GM18507 (cell line): ENCODE results near the gene FAM90A1.
"Not testable (repeated sequence)": the region's sequence is repeated elsewhere in the genome, so short reads cannot be mapped to it uniquely, and the experiment has no call there.

Experiments used
- DNase-seq: peaks from one replicate; pipeline ENCODE4 v3.0.0; 2011; ENCODE audit warnings: low read depth; ENCODE audit not compliant: insufficient read length; ENCODE audit errors: extremely low spot score
- FAIRE-seq: peaks from 2 replicates; lab custom pipeline; 2011; peaks lifted over from hg19 to GRCh38; lab: Jason Lieb, UNC

Gene FAM90A1

GRCh38 chr12:8226992-8227731 is at the start of gene FAM90A1:
Gene FAM90A1 (minus strand): TSS chr12:8227618. CDS start chr12:8224832, 2,786 bp downstream.
- FAIRE-seq, DNase-seq: not testable (repeated sequence)

GRCh38 chr12:8276397-8276796 is 49.0 kb upstream of the FAM90A1 start:
- FAIRE-seq, DNase-seq: not testable (repeated sequence)

GRCh38 chr12:8266706-8267105 is 39.3 kb upstream of the FAM90A1 start:
- DNase-seq, result not testable (repeated sequence)

GRCh38 chr12:8264236-8264635 is 36.8 kb upstream of the FAM90A1 start:
- FAIRE-seq, DNase-seq: not testable (repeated sequence)

More at GRCh38 chr12:8266706-8267105, 39.3 kb upstream of the FAM90A1 start:
- not testable (repeated sequence) for FAIRE-seq

- not testable (repeated sequence) for FAIRE-seq, DNase-seq
These were observed 33.7 kb upstream of the FAM90A1 start for GRCh38 chr12:8261111-8261554.

GRCh38 chr12:8256356-8256755 is 28.9 kb upstream of the FAM90A1 start:
- FAIRE-seq, DNase-seq: not testable (repeated sequence)

- not testable (repeated sequence) for FAIRE-seq
These were observed 27.3 kb upstream of the FAM90A1 start for GRCh38 chr12:8254705-8255104.

GRCh38 chr12:8252056-8252818 is 24.8 kb upstream of the FAM90A1 start:
- FAIRE-seq, DNase-seq: not testable (repeated sequence)

More at GRCh38 chr12:8254705-8255104, 27.3 kb upstream of the FAM90A1 start:
- not testable (repeated sequence) for DNase-seq

GRCh38 chr12:8251616-8252015 is 24.2 kb upstream of the FAM90A1 start:
- not testable (repeated sequence) for FAIRE-seq, DNase-seq

- DNase-seq, FAIRE-seq: not testable (repeated sequence)
These were observed 19.6 kb upstream of the FAM90A1 start for GRCh38 chr12:8246941-8247535.

- FAIRE-seq, DNase-seq: not testable (repeated sequence)
These were observed 16.3 kb upstream of the FAM90A1 start for GRCh38 chr12:8243682-8244161.

GRCh38 chr12:8242880-8243681 is 15.7 kb upstream of the FAM90A1 start:
- FAIRE-seq (peak; percentile 91), DNase-seq (peak; percentile 63)

- DNase-seq, FAIRE-seq: not testable (repeated sequence)
These were observed 15.1 kb upstream of the FAM90A1 start for GRCh38 chr12:8242622-8242879.

- DNase-seq, FAIRE-seq: not testable (repeated sequence)
These were observed 14.7 kb upstream of the FAM90A1 start for GRCh38 chr12:8241917-8242621.

- not testable (repeated sequence) for DNase-seq, FAIRE-seq
These were observed 13.1 kb upstream of the FAM90A1 start for GRCh38 chr12:8240340-8241114.

- not testable (repeated sequence) for FAIRE-seq, DNase-seq
These were observed 9.6 kb upstream of the FAM90A1 start for GRCh38 chr12:8237031-8237430.

- not testable (repeated sequence) for DNase-seq, FAIRE-seq
These were observed 8.1 kb upstream of the FAM90A1 start for GRCh38 chr12:8235316-8236157.
